ENCODE data around the gene MIER2.
"Not testable (repeated sequence)": the region's sequence is repeated elsewhere in the genome, so short reads cannot be mapped to it uniquely, and the experiment has no call there.

Gene MIER2

GRCh38 chr19:281156-281853, 63.3 kb downstream of the MIER2 start:
- no peak for DNase-seq

GRCh38 chr19:280541-281009, 64.0 kb downstream of the MIER2 start:
- DNase-seq: no peak

- no peak for DNase-seq
Measured at GRCh38 chr19:279656-280055, 64.9 kb downstream of the MIER2 start.

- no peak for DNase-seq
Measured at GRCh38 chr19:279231-279630, 65.4 kb downstream of the MIER2 start.

GRCh38 chr19:277581-278165, 66.9 kb downstream of the MIER2 start:
- DNase-seq: no peak

GRCh38 chr19:277131-277530, 67.5 kb downstream of the MIER2 start:
- DNase-seq: no peak

- DNase-seq: no peak
Measured at GRCh38 chr19:275958-276646, 68.5 kb downstream of the MIER2 start.

- DNase-seq: no peak
Measured at GRCh38 chr19:275000-275399, 69.6 kb downstream of the MIER2 start.

- no peak for DNase-seq
Measured at GRCh38 chr19:273393-273792, 71.2 kb downstream of the MIER2 start.

- DNase-seq: no peak
Measured at GRCh38 chr19:271856-272255, 72.7 kb downstream of the MIER2 start.

GRCh38 chr19:270766-271318, 73.8 kb downstream of the MIER2 start:
- not testable (repeated sequence) for DNase-seq

GRCh38 chr19:269241-269640, 75.4 kb downstream of the MIER2 start:
- no peak for DNase-seq

- no peak for DNase-seq
Measured at GRCh38 chr19:262125-262524, 82.5 kb downstream of the MIER2 start.

GRCh38 chr19:256804-257203, 87.8 kb downstream of the MIER2 start:
- not testable (repeated sequence) for DNase-seq

All from NCI-H1930 (cell line).